ENCODE results near the gene DYSF. TPM values are rescaled to one million over a fixed set of nuclear protein-coding genes. Genes with fewer than 3 reads are reported as not detected.

Gene DYSF
- total RNA-seq, 2 experiments from 2014 or later = not detected

DNA sequence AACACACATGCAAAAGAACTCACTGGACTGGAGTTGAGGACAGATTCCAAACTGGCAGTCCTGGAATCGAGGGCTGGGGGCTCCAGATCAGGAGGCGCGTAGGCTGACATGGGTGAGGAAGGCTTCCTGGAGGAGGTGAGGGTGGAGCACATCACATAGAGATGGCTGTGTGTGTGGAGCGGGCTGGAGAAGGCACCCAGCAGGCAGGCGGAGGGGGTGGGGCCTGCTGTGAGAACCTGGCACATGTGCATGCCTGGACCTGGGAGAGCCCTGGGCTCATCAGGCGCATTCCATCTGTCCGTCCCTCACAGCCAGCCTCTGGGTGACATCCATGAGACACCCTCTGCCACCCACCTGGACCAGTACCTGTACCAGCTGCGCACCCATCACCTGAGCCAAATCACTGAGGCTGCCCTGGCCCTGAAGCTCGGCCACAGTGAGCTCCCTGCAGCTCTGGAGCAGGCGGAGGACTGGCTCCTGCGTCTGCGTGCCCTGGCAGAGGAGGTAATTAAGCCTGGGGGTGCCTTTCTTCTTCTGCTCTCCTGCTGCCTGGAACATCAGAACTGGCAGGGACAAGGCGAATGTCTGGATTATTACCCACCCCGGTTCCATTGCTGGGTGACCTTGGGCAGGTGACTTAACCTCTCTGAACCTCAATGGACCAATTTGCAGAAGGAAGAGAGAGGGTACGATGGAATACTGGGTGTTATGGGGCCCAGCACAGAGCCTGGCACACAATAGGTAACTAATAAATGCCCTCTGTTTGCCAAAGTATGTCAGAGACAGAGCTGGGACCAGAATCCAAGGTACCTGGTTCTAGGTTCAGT, 108.3 kb downstream of the DYSF start:
- POLR2A ChIA-PET = interaction anchor here (0.6 kb wide), 1 partner anchor 1097 kb away, joined by 7 read pairs; no protein-coding TSS in a partner anchor
- H4K20me1 ChIP-seq (ENCODE audit: insufficient read depth, low read length) = no peaks in the 10 kb centered on the region
- H3K4me1 ChIP-seq (ENCODE audit: insufficient read depth, low read length, poor library complexity, severe bottlenecking) = no peaks in the 10 kb centered on the region
- intact Hi-C loops (cut with micrococcal nuclease; ENCODE audit: unreplicated experiment) = no loop called here
- no peak for DNase-seq (ENCODE audit: low spot score)
- no peaks in the 10 kb centered on the region for H3K79me2 ChIP-seq (ENCODE audit: insufficient read depth, low read depth, low read length)
- H3K4me2 ChIP-seq (ENCODE audit: low read length) = no peak overlapping the region
- H3K27ac ChIP-seq (ENCODE audit: low read depth, low read length, poor library complexity, severe bottlenecking) = no peak overlapping the region
- no peak overlapping the region for H3K4me3 ChIP-seq (ENCODE audit: low read depth, low read length, poor library complexity, severe bottlenecking)
- TF ChIP-seq, protein P1, sequence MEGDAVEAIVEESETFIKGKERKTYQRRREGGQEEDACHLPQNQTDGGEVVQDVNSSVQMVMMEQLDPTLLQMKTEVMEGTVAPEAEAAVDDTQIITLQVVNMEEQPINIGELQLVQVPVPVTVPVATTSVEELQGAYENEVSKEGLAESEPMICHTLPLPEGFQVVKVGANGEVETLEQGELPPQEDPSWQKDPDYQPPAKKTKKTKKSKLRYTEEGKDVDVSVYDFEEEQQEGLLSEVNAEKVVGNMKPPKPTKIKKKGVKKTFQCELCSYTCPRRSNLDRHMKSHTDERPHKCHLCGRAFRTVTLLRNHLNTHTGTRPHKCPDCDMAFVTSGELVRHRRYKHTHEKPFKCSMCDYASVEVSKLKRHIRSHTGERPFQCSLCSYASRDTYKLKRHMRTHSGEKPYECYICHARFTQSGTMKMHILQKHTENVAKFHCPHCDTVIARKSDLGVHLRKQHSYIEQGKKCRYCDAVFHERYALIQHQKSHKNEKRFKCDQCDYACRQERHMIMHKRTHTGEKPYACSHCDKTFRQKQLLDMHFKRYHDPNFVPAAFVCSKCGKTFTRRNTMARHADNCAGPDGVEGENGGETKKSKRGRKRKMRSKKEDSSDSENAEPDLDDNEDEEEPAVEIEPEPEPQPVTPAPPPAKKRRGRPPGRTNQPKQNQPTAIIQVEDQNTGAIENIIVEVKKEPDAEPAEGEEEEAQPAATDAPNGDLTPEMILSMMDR (conservative IDR thresholded peaks at IDR 0.05; ENCODE audit: low read length) = no peak
- no peak for TF ChIP-seq EZH2phosphoT487 (IDR thresholded peaks at IDR 0.05; ENCODE audit: borderline replicate concordance, low read depth, low read length)
- H3K9me2 ChIP-seq (ENCODE audit: insufficient read depth, low read length) = no peaks in the 10 kb centered on the region
- no peaks in the 10 kb centered on the region for H3K9me3 ChIP-seq (ENCODE audit: low read length)
- H3K36me3 ChIP-seq (ENCODE audit: insufficient read depth, low read length) = no peaks in the 10 kb centered on the region
- CTCF ChIA-PET (ENCODE audit: unreplicated experiment) = interaction anchor here (0.5 kb wide), 1 partner anchor 68 kb away, joined by 3 read pairs; no protein-coding TSS in a partner anchor
- BruUV-seq (replicated peaks) = no TSS peak
- H2AFZ ChIP-seq (ENCODE audit: low read length) = no peak overlapping the region

DNA sequence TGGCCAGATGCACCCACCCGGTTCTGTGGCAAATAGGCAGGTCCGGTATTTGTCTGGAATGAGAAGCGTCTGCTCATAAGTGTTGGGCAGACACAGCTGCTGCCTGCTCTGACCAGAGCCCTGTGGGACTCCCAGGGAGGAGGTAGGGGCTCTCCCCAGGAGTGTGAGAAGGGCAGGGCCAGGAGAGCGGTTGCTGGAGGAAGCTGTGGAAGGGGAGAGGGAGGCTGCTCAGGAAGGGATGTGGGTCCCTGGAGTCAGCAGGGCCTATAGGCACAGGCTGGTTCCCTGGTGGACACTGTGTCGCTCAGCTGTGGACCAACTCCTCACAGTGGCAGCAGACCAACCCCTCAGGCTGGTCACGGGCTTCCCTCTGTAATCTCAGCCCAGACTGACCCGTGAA, 109.2 kb downstream of the DYSF start:
- CTCF ChIA-PET (ENCODE audit: unreplicated experiment) = no interaction called here
- Histone ChIP-seq H3K9me2 (ENCODE audit: insufficient read depth, low read length) (no peaks in the 10 kb centered on the region), H2AFZ (ENCODE audit: low read length) (no peak overlapping the region), H3K4me1 (ENCODE audit: insufficient read depth, low read length, poor library complexity, severe bottlenecking) (no peaks in the 10 kb centered on the region), H3K79me2 (ENCODE audit: insufficient read depth, low read depth, low read length) (no peaks in the 10 kb centered on the region), H3K27ac (ENCODE audit: low read depth, low read length, poor library complexity, severe bottlenecking) (no peak overlapping the region), H3K36me3 (ENCODE audit: insufficient read depth, low read length) (no peaks in the 10 kb centered on the region), H4K20me1 (ENCODE audit: insufficient read depth, low read length) (no peaks in the 10 kb centered on the region), H3K9me3 (ENCODE audit: low read length) (no peaks in the 10 kb centered on the region), H3K4me3 (ENCODE audit: low read depth, low read length, poor library complexity, severe bottlenecking) (no peak overlapping the region), H3K4me2 (ENCODE audit: low read length) (no peak overlapping the region)
- POLR2A ChIA-PET = interaction anchor here (0.6 kb wide), 1 partner anchor 1096 kb away, joined by 7 read pairs; no protein-coding TSS in a partner anchor
- no peak for DNase-seq (ENCODE audit: low spot score)
- no peak for TF ChIP-seq EZH2phosphoT487 (IDR thresholded peaks at IDR 0.05; ENCODE audit: borderline replicate concordance, low read depth, low read length)
- TF ChIP-seq, protein P1 (conservative IDR thresholded peaks at IDR 0.05; ENCODE audit: low read length) = no peak
- BruUV-seq (replicated peaks) = no TSS peak
- intact Hi-C loops (cut with micrococcal nuclease; ENCODE audit: unreplicated experiment) = no loop called here

DNA sequence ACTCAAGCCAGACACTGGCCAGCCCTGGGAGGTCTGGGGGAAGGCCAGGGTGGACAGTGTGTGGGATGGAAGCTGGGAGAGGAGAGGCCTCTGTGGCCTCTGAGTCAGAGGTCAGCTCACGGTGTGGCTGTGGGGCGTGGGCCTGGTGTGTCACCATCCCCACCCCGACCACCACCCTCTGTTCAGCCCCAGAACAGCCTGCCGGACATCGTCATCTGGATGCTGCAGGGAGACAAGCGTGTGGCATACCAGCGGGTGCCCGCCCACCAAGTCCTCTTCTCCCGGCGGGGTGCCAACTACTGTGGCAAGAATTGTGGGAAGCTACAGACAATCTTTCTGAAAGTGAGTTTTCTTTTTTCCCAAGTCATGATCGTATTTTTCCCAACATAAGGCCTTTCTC, 110.5 kb downstream of the DYSF start:
- Histone ChIP-seq H3K4me3 (ENCODE audit: low read depth, low read length, poor library complexity, severe bottlenecking) (no peak overlapping the region), H3K79me2 (ENCODE audit: insufficient read depth, low read depth, low read length) (no peaks in the 10 kb centered on the region), H3K4me2 (ENCODE audit: low read length) (no peak overlapping the region), H4K20me1 (ENCODE audit: insufficient read depth, low read length) (no peaks in the 10 kb centered on the region), H3K9me3 (ENCODE audit: low read length) (no peaks in the 10 kb centered on the region), H3K4me1 (ENCODE audit: insufficient read depth, low read length, poor library complexity, severe bottlenecking) (no peaks in the 10 kb centered on the region), H3K9me2 (ENCODE audit: insufficient read depth, low read length) (no peaks in the 10 kb centered on the region), H3K27ac (ENCODE audit: low read depth, low read length, poor library complexity, severe bottlenecking) (no peak overlapping the region), H2AFZ (ENCODE audit: low read length) (no peak overlapping the region), H3K36me3 (ENCODE audit: insufficient read depth, low read length) (no peaks in the 10 kb centered on the region)
- BruUV-seq (replicated peaks) = no TSS peak
- ChIA-PET CTCF (ENCODE audit: unreplicated experiment) (no interaction called here), POLR2A (no interaction called here)
- no peak for TF ChIP-seq EZH2phosphoT487 (IDR thresholded peaks at IDR 0.05; ENCODE audit: borderline replicate concordance, low read depth, low read length)
- TF ChIP-seq, protein P1 (conservative IDR thresholded peaks at IDR 0.05; ENCODE audit: low read length) = no peak
- intact Hi-C loops (cut with micrococcal nuclease; ENCODE audit: unreplicated experiment) = no loop called here
- DNase-seq (ENCODE audit: low spot score) = no peak
